Tibial nerve (tissue), 3 donors: ENCODE results near the gene IL36A.

Experiments
- CTCF ChIP-seq, 5 experiments: fragments of 200-600 bp in 3 of 5; fragments of 450-650 bp in 2 of 5; sonication (generic) in 3 of 5; IDR thresholded peaks; one replicate each; pipeline ENCODE4 v1.5.1; 2016 to 2019; ENCODE audit warnings: antibody characterized with exemption in 5 of 5, mild to moderate bottlenecking in 3 of 5, moderate library complexity in 2 of 5
- POLR2A ChIP-seq, 2 donors: fragments of 450-650 bp; IDR thresholded peaks; one replicate each; pipeline ENCODE4 v1.6.1; 2017; ENCODE audit warnings: antibody characterized with exemption in 2 of 2, mild to moderate bottlenecking in 2 of 2, moderate library complexity in 2 of 2

- no peak for TF ChIP-seq POLR2A (IDR thresholded peaks at IDR 0.05)
- TF ChIP-seq CTCF (IDR thresholded peaks at IDR 0.05): no peak
Observed at GRCh38 chr2:113057117-113057516, 51.9 kb downstream of the IL36A start.
